ENCODE data around the gene SYK. TPM values are rescaled to one million over a fixed set of nuclear protein-coding genes. Genes with fewer than 3 reads are reported as not detected.
"Not testable (repeated sequence)": the region's sequence is repeated elsewhere in the genome, so short reads cannot be mapped to it uniquely, and the experiment has no call there.

SYK gene
- polyA plus RNA-seq, 3 donors = 5.4 to 7.4 (median 6.1) TPM

- no peak overlapping the region for H3K27ac ChIP-seq (ENCODE audit: low read depth, low read length)
- 22 to 63% (median 23%) methylated on average over 13 of the region's 13 CpGs for WGBS, 3 donors
These were observed 13.7 kb downstream of the SYK start for GRCh38 chr9:90815183-90815943.

DNA sequence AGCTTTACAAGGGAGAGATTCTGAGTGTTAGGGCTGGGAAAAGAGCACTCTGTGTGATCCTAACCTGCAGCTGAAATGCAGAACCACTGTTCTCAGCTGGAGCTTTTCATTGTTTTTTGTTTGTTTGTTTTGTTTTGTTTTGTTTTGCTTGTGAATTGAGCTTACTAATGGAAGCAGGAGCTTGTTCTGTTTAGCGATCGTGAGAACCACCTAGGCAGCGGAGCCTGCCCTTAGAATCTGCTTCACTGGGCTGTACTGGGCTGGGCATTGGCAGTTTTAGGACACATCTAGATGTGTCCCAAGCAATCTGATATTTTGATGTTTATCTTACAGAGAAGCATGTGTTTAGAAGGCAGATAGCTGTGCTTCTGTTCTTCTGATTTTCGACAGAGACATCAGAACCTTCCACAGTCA, 14.3 kb downstream of the SYK start:
- 75 to 91% (median 81%) methylated on average over 4 of the region's 4 CpGs for WGBS, 3 donors
- H3K27ac ChIP-seq (ENCODE audit: low read depth, low read length) = no peak overlapping the region

DNA sequence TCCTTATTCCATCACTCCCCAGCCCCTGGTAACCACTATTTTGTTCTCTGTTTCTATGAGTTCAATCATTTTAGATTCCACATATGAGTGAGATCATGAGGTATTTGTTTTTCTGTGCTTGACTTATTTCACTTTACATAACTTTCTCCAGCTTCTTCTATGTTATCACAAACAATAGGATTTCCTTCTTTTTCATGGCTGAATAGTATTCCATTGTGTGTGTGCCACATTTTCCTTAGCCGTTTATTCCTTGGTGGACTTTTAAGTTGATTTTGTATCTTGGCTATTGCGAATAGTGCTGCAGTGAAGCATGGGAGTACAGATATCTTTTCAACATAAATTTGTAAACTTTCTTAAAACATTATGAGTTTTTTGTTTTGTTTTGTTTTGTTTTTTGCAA, 15.1 kb downstream of the SYK start:
- 94 to 95% (median 95%) methylated on average over 2 of the region's 2 CpGs for WGBS, 3 donors
- H3K27ac ChIP-seq (ENCODE audit: low read depth, low read length) = no peak overlapping the region

GRCh38 chr9:90818279-90818678, 16.7 kb downstream of the SYK start:
- no peak overlapping the region for H3K27ac ChIP-seq (ENCODE audit: low read depth, low read length)
- WGBS, 3 donors = 73 to 89% (median 76%) methylated on average over 6 of the region's 6 CpGs

DNA sequence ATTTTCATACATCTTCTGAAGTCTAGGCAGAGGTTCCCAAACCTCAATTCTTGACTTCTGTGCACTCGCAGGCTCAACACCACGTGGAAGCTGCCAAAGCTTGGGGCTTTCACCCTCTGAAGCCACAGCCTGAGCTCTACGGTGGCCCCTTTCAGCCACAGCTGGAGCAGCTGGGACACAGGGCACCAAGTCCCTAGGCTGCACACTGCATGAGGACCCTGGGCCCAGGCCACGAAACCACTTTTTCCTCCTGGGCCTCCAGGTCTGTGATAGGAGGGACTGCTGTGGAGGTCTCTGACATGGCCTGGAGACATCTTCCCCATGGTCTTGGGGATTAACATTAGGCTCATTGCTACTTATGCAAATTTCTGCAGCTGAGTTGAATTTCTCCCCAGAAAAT, 18.8 kb downstream of the SYK start:
- H3K27ac ChIP-seq (ENCODE audit: low read depth, low read length) = not testable (repeated sequence)
- WGBS, 3 donors = 74 to 95% (median 88%) methylated on average over 4 of the region's 4 CpGs

DNA sequence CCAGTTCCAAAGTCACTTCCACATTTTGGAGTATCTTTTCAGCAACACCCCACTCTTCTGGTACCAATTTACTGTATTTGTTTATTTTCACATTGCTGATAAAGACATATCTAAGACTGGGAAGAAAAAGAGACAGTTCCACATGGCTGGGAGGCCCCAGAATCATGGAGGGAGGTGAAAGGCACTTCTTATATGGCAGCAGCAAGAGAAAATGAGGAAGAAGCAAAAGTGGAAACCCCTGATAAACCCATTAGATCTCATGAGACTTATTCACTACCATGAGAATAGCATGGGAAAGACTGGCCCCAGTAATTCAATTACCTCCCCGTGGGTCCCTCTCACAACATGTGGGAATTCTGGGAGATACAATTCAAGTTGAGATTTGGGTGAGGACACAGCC, 19.6 kb downstream of the SYK start:
- WGBS, 3 donors = 93 to 100% (median 94%) methylated on average over 1 of the region's 1 CpG

DNA sequence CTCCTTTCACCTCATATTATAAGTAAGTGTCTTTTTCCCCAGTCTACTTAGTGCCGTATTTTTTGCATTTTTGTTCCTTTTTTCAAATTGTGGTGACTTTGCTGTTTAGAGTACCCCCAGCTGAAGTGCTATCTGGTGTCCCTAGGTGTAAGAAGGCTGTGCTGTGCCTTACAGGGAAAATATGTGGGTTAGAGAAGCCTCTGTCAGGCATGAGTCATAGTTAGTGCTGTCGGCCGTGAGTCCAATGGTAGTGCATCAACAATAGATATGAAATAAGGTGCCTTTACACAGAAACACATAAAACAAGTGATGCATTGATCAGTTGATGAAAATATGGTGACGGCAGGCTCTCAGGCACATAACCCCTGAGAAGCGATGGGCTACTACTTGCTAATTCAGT, 20.1 kb downstream of the SYK start:
- 88 to 96% (median 90%) methylated on average over 5 of the region's 5 CpGs for WGBS, 3 donors
- no peak overlapping the region for H3K27ac ChIP-seq (ENCODE audit: low read depth, low read length)

More for the DNA sequence above, 19.6 kb downstream of the SYK start:
- not testable (repeated sequence) for H3K27ac ChIP-seq (ENCODE audit: low read depth, low read length)

DNA sequence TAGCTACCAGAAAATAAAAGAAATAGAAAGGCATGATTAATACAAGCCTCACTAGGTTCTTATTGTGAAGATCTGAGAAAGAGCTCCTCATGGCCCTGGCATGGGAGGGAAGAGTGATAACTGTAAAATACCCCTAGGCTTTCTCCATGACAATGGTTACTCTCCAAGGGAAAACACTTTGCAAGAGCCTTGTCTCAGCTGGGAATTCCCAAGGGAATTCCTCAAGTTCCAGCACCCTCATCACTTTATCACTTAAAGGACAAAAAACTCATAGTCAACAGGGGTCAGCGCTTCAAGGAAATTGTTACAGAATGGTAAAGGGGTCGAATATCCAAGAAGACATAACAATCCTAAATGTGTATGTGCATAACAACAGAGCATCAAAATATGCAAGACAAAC, 21.2 kb downstream of the SYK start:
- WGBS, 3 donors = 94 to 98% (median 97%) methylated on average over 2 of the region's 2 CpGs

GRCh38 chr9:90825586-90825985, 24.0 kb downstream of the SYK start:
- 40 to 67% (median 52%) methylated on average over 1 of the region's 1 CpG for WGBS, 3 donors
- H3K27ac ChIP-seq (ENCODE audit: low read depth, low read length) = no peak overlapping the region

More for the DNA sequence above, 21.2 kb downstream of the SYK start:
- no peak overlapping the region for H3K27ac ChIP-seq (ENCODE audit: low read depth, low read length)

- 79 to 97% (median 86%) methylated on average over 5 of the region's 5 CpGs for WGBS, 3 donors
- H3K27ac ChIP-seq (ENCODE audit: low read depth, low read length) = no peak overlapping the region
These were observed 24.9 kb downstream of the SYK start for GRCh38 chr9:90826326-90827020.

DNA sequence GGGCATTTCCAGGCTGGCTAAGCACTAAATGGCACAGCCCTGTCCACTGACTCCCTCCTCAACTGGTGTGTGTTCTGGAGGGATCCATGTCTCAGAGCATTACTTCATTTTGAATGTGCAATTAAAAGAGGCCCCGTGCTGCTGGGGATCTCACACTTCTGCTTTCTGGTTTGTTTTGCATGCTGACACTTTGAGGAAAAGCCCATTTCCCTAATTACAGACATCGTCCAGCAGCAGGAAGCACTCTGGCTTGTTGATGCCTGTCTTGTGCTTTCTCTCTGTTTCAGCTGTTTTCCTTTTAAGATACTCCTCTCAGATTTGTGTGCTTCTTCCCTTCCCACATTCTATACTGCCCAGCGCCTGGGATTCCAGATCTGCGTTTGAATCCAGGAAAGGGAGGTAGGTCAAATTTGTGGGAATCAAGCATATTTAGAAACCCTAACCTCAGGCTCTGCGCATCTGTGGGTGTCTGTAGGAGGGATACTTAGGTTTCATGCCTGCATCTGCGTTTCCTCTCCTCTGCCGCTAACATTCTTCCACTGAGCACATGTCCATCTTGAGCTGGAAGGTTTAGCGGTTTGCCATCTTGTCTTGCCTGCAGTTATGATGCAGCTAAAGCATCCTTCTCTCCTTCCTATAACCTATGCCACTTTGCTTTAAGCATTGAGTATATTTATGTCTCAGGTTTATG, 25.7 kb downstream of the SYK start:
- 29 to 74% (median 33%) methylated on average over 8 of the region's 8 CpGs for WGBS, 3 donors
- no peak overlapping the region for H3K27ac ChIP-seq (ENCODE audit: low read depth, low read length)

GRCh38 chr9:90830051-90830450, 28.4 kb downstream of the SYK start:
- 90 to 92% (median 91%) methylated on average over 5 of the region's 5 CpGs for WGBS, 3 donors
- H3K27ac ChIP-seq (ENCODE audit: low read depth, low read length) = no peak overlapping the region

DNA sequence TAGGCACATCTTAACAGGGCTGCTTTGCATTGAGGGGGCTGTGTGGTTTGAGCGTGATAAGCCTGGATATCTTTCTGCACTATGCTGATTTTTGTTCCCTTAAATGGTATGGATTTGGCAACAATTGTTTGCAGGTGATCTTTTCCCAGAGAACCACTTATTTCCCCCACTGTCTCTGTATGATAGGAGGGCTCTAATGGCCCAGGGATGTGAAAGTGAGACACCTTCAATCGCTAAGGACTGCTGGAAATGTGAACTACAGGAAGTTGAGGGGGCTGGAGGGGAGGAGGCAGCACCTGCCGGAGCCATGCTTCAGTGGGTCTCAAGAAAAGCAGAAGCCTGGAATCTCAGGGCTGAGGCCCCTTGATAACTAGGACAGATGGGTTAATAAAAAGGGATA, 29.4 kb downstream of the SYK start:
- 41 to 56% (median 49%) methylated on average over 3 of the region's 3 CpGs for WGBS, 3 donors
- no peak overlapping the region for H3K27ac ChIP-seq (ENCODE audit: low read depth, low read length)

DNA sequence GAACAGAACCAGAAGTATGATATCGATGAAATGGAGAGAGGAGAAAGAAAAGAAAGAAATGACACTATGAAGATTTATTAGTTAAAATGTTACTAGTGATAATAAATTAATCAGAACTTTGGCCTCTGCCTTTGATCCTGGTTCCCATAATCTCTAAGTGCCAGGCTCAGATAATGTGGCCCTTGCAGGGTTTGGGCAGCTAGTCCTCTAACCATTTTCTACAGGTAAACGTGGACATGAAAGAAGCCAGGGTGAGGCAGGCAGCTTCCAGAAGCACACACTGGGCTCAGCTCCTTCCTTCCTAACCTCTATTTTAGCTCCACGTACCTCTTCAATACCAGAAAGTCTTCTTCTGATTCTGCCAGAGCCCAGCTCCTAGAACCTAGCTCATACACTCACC, 30.6 kb downstream of the SYK start:
- H3K27ac ChIP-seq (ENCODE audit: low read depth, low read length) = no peak overlapping the region
- 34 to 83% (median 81%) methylated on average over 3 of the region's 3 CpGs for whole genome bisulfite sequencing, 3 donors

GRCh38 chr9:90834828-90835595, 33.4 kb downstream of the SYK start:
- WGBS, 3 donors = 39 to 55% (median 43%) methylated on average over 8 of the region's 8 CpGs
- H3K27ac ChIP-seq (ENCODE audit: low read depth, low read length) = no peak overlapping the region

DNA sequence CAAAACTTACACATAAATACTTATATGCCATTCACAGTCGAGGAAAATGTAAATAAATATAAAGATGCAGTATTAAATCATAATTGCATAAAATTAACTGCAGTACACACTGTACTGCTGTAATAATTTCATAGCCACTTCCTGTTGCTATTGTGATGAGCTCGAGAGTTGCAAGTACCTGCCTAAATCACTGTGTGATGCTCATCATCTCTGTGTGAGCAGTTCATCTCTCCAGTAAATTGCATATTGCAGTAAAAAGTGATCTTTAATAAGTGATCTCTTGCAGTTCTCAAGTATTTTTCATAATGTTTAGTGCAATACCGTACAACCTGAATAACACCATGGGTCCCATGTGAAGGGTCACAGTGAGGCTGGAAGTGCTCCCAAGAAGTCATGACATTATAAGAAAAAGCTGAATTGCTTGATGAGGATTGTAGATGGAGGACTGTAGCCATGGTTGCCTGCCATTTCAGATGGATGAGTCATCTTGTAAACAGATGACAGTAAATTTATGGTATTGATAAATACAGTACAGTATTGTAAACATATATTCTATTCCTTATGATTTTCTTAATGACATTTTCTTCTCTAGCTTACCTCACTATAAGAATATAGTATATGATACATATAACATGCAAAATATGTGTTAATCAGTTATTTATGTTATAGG, 34.9 kb downstream of the SYK start:
- 54 to 88% (median 68%) methylated on average over 3 of the region's 3 CpGs for WGBS, 3 donors
- H3K27ac ChIP-seq (ENCODE audit: low read depth, low read length) = no peak overlapping the region

GRCh38 chr9:90838098-90838497, 36.5 kb downstream of the SYK start:
- no peak overlapping the region for H3K27ac ChIP-seq (ENCODE audit: low read depth, low read length)
- WGBS, 3 donors = 54 to 76% (median 67%) methylated on average over 2 of the region's 2 CpGs

GRCh38 chr9:90838581-90839154, 37.0 kb downstream of the SYK start:
- H3K27ac ChIP-seq (ENCODE audit: low read depth, low read length) = no peak overlapping the region
- WGBS, 3 donors = 77 to 86% (median 84%) methylated on average over 6 of the region's 6 CpGs

All from adipose tissue (tissue), 3 donors.